ENCODE data around the gene SATB2. TPM values are rescaled to one million over a fixed set of nuclear protein-coding genes. Genes with fewer than 3 reads are reported as not detected.

SATB2 gene
- polyA plus RNA-seq, 1 of the 3 experiments (the other 2 are of a cell fraction) = 0.13 TPM

- TF ChIP-seq RCOR1 (IDR thresholded peaks at IDR 0.05; ENCODE audit: low read length) (no peak), EZH2phosphoT487 (IDR thresholded peaks at IDR 0.05; ENCODE audit: borderline replicate concordance, low read depth) (no peak)
Observed at GRCh38 chr2:199466692-199467065, 8.9 kb upstream of the SATB2 start (continued).

GRCh38 chr2:199465988-199466691 is 8.4 kb upstream of the SATB2 start:
- H4K20me1 ChIP-seq (ENCODE audit: insufficient read depth) = no peaks in the 10 kb centered on the region
- H3K79me2 ChIP-seq (ENCODE audit: insufficient read depth) = no peaks in the 10 kb centered on the region
- WGBS (ENCODE audit: low lambda C conversion rate) = 28% methylated on average over 11 of the region's 11 CpGs
- no peak overlapping the region for H3K4me3 ChIP-seq (ENCODE audit: low read depth in 2 of 2, low read length in 1 of 2)
- POLR2A ChIA-PET = no interaction called here
- no peak overlapping the region for H3K4me2 ChIP-seq
- peaks cover 0 to 3% of the 10 kb centered on the region in 2 experiments; a peak in 1 of 4 replicates for H3K4me1 ChIP-seq (ENCODE audit: control insufficient read depth in 1 of 2, insufficient read depth in 2 of 2, low read depth in 1 of 2, low read length in 1 of 2)
- H3F3A ChIP-seq (replicated peaks; ENCODE audit: insufficient read depth) = no peaks in the 10 kb centered on the region
- H3K9me3 ChIP-seq = no peaks in the 10 kb centered on the region
- no peaks in the 10 kb centered on the region for H3K9me2 ChIP-seq
- TF ChIP-seq SIN3A (IDR thresholded peaks at IDR 0.05; ENCODE audit: borderline replicate concordance, low read depth, low read length) (no peak), POLR2AphosphoS5 (IDR thresholded peaks at IDR 0.05; ENCODE audit: low read depth, low read length) (no peak), YY1 (IDR thresholded peaks at IDR 0.05; ENCODE audit: low read depth) (no peak), USF1 (IDR thresholded peaks at IDR 0.05; ENCODE audit: borderline replicate concordance, low read depth) (no peak), USF2 (IDR thresholded peaks at IDR 0.05; ENCODE audit: borderline replicate concordance, low read depth, low read length) (no peak), TAF1 (IDR thresholded peaks at IDR 0.05; ENCODE audit: borderline replicate concordance, low read depth, low read length) (no peak), RFX5 (IDR thresholded peaks at IDR 0.05; ENCODE audit: low read length) (no peak), IRF3 (IDR thresholded peaks at IDR 0.05; ENCODE audit: low read depth, low read length) (no peak), FOSL2 (IDR thresholded peaks at IDR 0.05; ENCODE audit: borderline replicate concordance, low read depth) (no peak), RXRA (IDR thresholded peaks at IDR 0.05; ENCODE audit: borderline replicate concordance, low read depth) (no peak), EP300 (IDR thresholded peaks at IDR 0.05; ENCODE audit: borderline replicate concordance in 1 of 2, low read depth in 1 of 2, low read length in 1 of 2) (no peak)
- H3K9ac ChIP-seq = no peak overlapping the region
- H3K27me3 ChIP-seq (ENCODE audit: insufficient read depth) = peaks cover 99% of the 10 kb centered on the region
- DNase-seq = no peak
- no peak overlapping the region for H3K27ac ChIP-seq (ENCODE audit: low read depth in 2 of 2, low read length in 1 of 2)
- no peaks in the 10 kb centered on the region for H3K36me3 ChIP-seq (replicated peaks in 1 of 2; ENCODE audit: control insufficient read depth in 1 of 2, insufficient read depth in 2 of 2, low read length in 1 of 2)
- CTCF ChIA-PET = interaction anchor here (0.9 to 2.1 kb wide), 5 partner anchors 12 to 1153 kb away, joined by 3 to 8 read pairs (median 4); no protein-coding TSS in a partner anchor
- no peak overlapping the region for H2AFZ ChIP-seq (ENCODE audit: low read depth)
